Stimulated activated CD8-positive, alpha-beta memory T cell treated with anti-CD3 and anti-CD28 coated beads, Interleukin-12 subunit alpha, Interleukin-12 subunit beta, amount 100 ng/mL, for 4 hours (primary cell): ENCODE results near the gene SSBP2.
"Not testable (repeated sequence)": the region's sequence is repeated elsewhere in the genome, so short reads cannot be mapped to it uniquely, and the experiment has no call there.

Experiments
- DNase-seq: peaks from one replicate; pipeline ENCODE4 v3.0.0-alpha.2; 2020; ENCODE audit warnings: low read depth

SSBP2 gene

GRCh38 chr5:81428446-81428845 is 322.5 kb downstream of the SSBP2 start:
- no peak for DNase-seq

GRCh38 chr5:81427566-81427965 is 323.3 kb downstream of the SSBP2 start:
- DNase-seq: no peak

DNA sequence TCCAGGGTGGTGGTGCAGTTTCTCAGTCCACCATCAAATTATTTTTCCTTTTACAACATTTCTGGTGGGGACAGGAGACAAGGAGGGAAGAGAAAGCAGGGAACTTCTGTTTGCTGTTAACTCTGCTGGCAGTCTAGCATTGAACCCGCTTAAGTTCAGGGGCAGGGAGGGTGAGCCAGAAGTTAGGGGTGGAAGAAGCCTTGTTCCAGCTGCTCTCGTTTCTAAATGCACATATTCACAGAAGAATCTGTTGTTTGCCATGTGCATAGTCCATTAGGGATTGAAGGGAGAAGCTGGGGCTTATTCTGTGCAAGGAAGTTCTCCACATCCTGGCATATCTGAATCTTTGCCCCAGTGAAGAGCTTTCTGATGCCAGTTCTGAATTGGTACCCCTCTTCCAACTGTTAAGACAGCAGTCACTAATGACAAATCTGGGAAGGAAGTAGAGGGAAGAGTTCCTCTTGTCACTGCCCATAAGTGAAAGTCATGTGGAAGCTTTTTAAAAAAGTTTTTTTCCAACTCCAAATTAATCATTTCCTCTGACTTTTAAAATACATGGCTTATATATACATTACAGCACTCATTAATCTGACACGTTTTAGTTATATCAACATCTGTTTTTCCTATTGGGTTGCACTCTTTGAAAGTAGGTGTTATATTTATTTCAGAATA is 324.4 kb downstream of the SSBP2 start:
- no peak for DNase-seq

DNA sequence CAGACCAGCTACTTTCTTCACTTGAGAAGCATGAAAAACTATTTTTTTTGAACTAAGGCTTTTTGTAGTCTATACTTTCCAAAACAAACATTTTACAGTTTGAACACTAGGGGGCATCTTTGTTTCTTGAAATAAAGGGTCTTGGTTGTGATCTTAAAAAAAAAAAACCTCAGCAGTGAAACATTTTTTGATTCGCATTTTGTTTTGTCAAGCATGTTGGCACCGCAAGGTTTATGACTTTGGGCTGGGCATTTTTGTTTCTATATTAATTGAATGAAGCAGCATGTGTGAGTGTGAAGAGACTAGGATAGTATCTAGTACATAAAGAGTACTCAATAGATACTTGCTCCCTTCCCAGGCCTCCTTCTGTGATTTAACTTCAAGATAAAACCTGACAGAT is 325.3 kb downstream of the SSBP2 start:
- no peak for DNase-seq

- no peak for DNase-seq
Measured at GRCh38 chr5:81424728-81425127, 326.2 kb downstream of the SSBP2 start.

DNA sequence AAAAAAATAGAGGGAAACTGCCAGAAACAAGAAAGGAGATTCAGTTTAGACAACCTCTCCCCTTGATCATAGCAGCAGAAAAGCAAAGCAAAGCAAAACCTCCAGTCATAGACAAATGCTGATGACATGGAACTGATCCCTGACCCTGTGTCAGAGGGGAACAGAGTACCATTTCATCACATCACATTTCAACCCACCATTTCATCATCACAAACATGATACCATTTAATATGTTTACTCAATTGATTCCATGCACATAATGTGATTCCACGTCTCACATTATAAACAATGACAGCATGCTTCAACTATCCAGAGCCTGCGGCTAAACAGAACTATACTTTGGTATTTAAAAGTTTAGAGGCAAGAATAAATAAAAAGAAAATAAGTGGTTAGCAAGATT is 328.2 kb downstream of the SSBP2 start:
- DNase-seq: no peak

DNA sequence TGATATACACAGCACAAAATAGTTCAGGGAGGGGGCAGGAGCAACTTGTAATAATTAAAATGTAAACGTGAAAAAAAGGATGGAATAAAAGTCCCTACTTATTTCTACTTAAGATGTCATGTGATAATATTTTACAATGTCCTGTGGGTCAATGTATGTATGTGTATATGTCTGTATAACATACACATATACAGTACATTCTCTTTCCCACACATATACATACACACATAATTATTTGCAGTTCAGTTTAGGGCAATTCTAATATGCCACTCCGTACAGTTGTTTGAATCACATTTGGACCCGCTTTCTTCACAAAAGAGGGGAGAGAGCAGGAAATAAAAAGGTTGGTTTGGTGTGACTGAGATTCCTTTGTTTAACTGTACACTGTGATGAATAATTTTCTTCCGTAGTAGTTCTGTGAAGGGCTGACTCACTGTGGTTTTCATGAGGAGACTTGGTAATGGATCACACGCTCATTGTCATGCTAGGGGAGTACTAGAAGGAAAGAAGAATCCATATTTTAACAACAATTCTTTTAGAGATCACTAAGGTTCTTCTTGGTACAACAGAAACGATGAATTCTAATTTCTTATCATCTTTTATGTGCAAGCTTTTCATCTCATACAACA is 330.7 kb downstream of the SSBP2 start:
- DNase-seq: no peak

GRCh38 chr5:81418606-81419005 is 332.3 kb downstream of the SSBP2 start:
- DNase-seq: no peak

GRCh38 chr5:81417052-81417451 is 333.8 kb downstream of the SSBP2 start:
- DNase-seq: no peak

GRCh38 chr5:81409896-81410295 is 341.0 kb downstream of the SSBP2 start:
- no peak for DNase-seq

- DNase-seq: no peak
Measured at GRCh38 chr5:81409361-81409760, 341.5 kb downstream of the SSBP2 start.

- DNase-seq: no peak
Measured at GRCh38 chr5:81408496-81408895, 342.4 kb downstream of the SSBP2 start.

DNA sequence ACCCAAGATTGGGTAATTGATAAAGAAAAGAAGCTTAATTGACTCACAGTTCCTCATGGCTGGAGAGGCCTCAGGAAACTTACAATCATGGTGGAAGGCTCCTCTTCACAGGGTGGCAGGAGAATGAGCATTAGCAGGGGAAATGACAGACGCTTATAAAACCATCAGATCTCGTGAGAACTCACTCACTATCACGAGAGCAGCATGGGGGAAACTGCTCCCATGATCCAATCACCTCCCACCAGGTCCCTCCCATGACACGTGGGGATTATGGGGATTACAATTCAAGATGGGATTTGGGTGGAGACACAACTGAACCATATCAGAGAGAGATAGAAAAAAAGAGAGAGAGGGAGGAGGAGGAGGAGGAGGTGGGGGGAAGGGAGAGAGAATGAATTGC is 343.1 kb downstream of the SSBP2 start:
- DNase-seq: not testable (repeated sequence)

DNA sequence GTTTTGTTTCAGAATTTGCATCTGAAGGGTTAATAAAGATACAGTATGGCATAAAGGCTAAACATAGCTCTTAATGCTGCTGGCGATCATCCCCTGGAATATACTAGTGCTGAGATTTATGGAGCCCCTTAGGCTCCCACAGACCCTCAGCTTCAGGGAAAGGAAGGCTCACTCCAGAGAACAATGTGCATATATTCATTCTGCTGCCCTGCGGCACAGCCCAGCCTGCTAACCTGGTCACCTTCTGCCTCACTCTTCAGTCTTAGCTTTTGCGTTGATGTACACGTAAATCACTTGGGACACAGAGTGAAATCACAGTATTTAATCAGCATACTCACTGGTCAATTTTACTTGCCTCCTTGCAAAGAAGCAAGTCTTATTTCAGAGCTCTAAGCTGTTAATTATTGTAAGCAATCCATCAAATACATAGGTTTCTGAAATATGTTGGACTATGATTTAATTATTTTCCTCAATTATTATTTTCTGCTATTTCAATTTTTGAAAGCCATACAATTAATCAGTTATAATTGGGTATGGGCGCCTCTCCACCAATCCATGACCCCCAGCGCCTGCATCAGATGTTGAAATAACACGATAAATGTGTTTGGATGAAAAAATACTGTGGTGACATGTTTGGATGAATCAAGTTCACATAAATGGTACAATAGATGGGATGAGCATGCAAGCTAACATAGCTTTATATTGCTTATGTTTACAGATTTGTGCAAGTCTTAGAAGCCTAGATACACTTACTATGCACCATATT is 345.6 kb downstream of the SSBP2 start:
- DNase-seq: no peak

DNA sequence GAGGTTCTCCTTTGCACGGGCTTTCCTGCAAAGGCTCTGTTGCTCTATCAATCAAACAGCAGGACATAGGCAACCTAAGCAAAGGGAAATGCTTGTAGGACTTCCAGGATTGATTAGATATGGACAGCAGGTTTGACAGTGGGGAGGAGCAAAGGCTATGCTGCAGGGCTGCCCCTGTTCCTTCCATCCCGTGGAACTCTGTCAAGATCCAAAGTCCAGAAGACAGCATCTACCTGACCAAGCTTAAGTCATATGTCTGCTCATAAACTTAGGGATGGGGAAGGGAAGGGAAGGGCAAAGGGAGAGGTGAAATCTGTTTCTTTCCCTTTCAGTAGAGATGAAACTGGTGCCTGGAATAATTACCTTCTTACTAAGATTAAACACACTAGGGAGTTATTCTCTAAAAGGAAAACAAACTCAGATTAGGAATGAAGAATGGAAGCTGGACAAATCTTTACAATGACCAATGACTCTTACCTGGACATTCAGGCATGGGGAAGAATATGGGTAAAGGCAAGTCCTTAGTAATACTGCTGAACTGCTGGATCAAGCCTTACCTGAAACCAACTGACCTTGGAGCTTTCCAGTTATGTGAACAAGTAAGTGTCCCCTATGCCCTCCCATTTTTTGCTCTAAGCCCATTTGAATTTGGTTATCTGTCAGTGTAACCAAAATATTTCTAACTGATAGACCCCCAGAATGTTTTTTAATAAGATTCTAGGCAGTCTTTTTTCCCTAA is 348.5 kb downstream of the SSBP2 start:
- no peak for DNase-seq

DNA sequence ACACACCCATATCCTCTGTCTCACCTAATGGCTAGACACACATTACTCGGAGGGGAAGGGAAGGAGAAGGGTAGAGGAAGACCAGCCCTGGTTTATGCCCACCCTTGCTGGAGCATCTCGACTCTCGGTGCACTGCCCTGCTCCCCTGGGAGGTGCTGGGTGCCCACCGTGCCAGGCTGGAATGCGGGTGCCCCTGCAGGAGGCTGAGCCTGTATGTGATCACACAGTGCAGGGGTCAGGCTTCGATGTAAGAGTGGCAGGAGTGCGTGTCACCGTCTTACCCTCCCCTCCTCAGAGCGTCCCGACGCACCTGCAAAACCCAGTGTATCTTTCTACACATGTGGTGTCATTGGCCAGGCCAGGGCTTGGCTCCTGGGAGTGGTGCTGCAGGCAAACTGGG is 349.6 kb downstream of the SSBP2 start:
- no peak for DNase-seq

GRCh38 chr5:81400375-81400774 is 350.5 kb downstream of the SSBP2 start:
- DNase-seq: no peak

DNA sequence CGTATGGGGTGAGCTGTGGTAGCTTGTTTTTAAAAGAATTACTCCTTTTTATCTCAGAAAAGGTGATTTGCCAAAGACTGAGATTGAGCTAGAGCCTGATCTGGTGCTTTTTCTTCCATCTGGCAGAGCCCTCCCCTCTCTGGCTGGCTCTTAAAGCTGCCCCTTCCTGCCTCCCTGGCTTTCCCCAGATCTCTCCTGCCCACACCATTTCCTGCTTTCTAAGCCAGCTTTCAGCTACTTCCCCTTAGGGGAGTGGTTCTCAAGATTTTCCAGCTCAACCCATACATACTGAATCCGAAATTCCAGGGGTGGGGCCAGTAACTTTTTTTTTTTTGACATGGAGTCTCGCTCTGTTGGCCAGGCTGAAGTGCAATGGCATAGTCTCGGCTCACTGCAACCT is 352.2 kb downstream of the SSBP2 start:
- DNase-seq: no peak

DNA sequence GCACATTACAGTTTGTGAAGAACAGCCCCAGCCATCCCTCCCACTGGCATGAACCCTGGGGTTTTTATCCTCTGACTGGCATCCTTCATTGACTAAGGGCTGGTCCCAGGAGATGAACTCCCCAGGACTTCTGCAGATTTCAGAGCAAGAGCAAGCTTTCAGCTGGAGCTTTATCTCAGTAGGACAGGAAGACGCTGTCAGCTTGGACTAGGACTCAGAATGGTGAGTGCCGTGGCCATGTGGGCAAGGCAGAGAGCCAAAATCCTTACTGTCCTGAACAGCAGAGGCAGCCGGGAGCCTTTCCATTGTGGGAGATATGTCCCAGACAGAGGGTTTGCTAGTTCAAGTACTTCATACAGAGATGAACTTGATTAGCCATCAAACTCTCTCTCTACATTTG is 353.7 kb downstream of the SSBP2 start:
- DNase-seq: no peak

- no peak for DNase-seq
Measured at GRCh38 chr5:81395262-81395661, 355.6 kb downstream of the SSBP2 start.

DNA sequence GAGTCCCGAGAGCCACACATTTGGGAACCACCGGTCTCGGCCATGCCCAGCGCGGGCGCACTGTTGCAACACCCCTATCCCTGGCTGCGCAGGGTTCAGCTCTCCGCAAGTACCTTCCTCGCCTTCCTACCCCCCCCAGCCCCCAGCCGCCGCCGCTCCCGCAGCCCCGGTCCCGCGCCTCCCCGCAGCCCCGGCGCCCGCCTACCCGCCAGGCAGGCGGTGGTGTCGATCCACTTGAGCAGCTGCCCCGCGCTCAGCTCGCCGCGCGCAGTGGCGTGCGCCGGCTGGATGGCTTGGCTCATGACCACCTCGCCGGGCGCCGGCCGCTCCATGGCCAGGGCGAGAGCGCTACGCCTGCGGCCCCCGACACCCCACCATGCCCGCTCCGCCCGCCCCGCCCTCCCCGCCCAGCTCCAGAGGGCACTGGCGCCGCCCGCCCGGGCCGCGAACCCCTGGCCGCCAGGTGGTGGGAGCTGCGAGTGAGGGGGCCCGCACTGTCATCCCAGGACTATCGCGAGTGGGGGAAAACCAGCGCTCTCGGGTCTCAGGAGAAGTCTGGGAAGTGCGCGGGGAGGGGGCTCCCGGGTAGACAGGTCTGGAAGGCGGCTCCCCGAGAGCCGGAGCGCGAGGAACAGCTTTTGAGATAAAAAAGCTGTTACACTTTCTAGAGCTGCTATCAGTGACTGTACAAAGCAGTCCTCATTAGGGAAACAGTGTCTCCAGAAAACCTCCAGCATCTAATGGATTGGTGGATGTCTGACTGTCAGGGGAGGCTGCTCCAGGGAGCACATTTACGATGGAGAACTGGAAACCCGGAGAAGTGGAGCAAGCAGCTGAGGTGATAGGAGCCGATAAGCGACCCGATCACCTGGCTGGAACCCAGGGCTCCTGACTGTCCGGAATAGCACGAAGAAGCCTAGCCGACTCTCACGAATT is 356.8 kb downstream of the SSBP2 start, which contains the start of gene ACOT12:
Gene ACOT12 (minus strand): TSS at position 352 of the 936 bp plus-strand sequence. CDS start 20 bp downstream, at position 332.
- no peak for DNase-seq
